Measurements from ENCODE around the gene RCBTB1. TPM values are rescaled to one million over a fixed set of nuclear protein-coding genes. Genes with fewer than 3 reads are reported as not detected.
"Not testable (repeated sequence)": the region's sequence is repeated elsewhere in the genome, so short reads cannot be mapped to it uniquely, and the experiment has no call there.

Gene RCBTB1
- total RNA-seq, 4 donors from 2014 or later = 5.6 to 10.7 (median 8.1) TPM

DNA sequence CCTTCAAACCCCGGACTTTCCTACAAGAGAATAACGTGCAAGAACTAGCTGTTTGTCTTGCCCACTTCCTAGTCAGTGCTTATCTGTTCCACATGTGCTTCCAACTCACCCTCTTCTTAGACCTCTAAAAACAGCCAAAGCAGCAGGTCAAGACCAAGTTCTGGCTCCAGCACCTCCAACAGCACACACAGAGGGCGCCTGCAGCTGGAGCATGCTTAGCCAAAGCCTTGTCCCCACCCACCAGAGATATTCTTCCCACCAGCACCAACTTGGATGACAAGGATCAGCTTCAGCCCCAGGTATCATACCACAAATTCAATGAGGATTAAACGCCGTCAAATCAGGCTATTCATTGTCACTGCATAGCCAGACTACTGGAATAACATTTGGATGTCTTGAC, 17.9 kb downstream of the RCBTB1 start:
- H3K4me3 ChIP-seq = no peak overlapping the region

DNA sequence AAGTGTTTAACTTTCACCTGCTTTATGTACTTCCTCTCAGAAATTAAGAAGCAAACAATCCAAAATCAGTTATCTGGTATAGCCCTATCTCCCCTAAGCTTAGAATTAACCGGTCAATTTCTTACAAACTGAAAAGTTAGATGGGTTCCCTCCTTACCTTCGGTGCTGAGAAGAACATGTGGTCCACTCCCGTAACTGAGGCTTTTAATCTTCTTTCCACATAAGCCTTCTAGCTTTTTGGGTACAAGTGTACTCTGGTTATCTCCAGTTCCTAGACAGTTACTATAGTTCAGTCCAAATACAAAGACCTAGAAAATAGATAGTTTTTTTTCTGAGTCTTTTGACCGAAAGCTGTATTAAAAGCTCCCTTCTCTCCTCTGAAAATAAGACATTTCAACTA, 18.9 kb downstream of the RCBTB1 start:
- Histone ChIP-seq H3K4me1 (no peaks in the 10 kb centered on the region), H3K27ac (no peak overlapping the region), H3K4me3 (no peak overlapping the region), H3K9me3 (no peaks in the 10 kb centered on the region), H3K36me3 (no peaks in the 10 kb centered on the region), H3K27me3 (no peaks in the 10 kb centered on the region)
- TF ChIP-seq POLR2A (IDR thresholded peaks at IDR 0.05) = no peak
- TF ChIP-seq, protein P1, sequence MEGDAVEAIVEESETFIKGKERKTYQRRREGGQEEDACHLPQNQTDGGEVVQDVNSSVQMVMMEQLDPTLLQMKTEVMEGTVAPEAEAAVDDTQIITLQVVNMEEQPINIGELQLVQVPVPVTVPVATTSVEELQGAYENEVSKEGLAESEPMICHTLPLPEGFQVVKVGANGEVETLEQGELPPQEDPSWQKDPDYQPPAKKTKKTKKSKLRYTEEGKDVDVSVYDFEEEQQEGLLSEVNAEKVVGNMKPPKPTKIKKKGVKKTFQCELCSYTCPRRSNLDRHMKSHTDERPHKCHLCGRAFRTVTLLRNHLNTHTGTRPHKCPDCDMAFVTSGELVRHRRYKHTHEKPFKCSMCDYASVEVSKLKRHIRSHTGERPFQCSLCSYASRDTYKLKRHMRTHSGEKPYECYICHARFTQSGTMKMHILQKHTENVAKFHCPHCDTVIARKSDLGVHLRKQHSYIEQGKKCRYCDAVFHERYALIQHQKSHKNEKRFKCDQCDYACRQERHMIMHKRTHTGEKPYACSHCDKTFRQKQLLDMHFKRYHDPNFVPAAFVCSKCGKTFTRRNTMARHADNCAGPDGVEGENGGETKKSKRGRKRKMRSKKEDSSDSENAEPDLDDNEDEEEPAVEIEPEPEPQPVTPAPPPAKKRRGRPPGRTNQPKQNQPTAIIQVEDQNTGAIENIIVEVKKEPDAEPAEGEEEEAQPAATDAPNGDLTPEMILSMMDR (IDR thresholded peaks at IDR 0.05) = no peak
- DNase-seq = no peak

More for the DNA sequence above, 17.9 kb downstream of the RCBTB1 start:
- Histone ChIP-seq H3K4me1 (no peaks in the 10 kb centered on the region), H3K27ac (no peak overlapping the region), H3K9me3 (no peaks in the 10 kb centered on the region), H3K36me3 (no peaks in the 10 kb centered on the region), H3K27me3 (no peaks in the 10 kb centered on the region)
- TF ChIP-seq POLR2A (IDR thresholded peaks at IDR 0.05) = no peak
- TF ChIP-seq, protein P1 (IDR thresholded peaks at IDR 0.05) = no peak
- no peak for DNase-seq

DNA sequence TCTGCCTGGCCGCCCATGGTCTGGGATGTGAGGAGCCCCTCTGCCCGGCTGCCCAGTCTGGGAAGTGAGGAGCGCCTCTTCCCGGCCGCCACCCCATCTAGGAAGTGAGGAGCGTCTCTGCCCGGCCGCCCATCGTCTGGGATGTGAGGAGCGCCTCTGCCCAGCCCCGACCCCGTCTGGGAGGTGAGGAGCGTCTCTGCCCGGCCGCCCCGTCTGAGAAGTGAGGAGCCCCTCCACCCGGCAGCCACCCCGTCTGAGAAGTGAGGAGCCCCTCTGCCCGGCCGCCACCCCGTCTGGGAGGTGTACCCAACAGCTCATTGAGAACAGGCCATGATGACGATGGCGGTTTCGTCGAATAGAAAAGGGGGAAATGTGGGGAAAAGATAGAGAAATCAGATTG, 19.9 kb downstream of the RCBTB1 start:
- not testable (repeated sequence) for H3K36me3 ChIP-seq, H3K4me3 ChIP-seq, H3K4me1 ChIP-seq, H3K27ac ChIP-seq, H3K9me3 ChIP-seq, H3K27me3 ChIP-seq, DNase-seq

DNA sequence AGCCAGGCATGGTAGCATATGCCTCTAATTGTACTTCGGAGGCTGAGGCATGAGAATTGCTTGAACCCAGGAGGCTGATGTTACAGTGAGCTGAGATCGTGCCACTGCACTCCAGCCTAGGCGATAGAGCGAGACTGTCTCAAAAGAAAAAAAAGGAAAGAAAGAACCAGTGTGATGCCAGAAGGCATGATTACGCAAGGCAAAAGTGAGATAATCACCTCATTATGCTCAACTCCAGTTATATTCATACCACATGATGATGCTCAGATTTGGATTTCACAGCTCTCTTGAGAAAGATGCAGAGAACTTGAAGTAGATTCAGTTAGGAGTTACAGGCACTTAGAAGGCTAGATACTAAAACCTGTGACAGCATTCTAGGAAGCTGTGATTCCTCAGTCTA, 21.8 kb downstream of the RCBTB1 start:
- no peak overlapping the region for H3K4me3 ChIP-seq
- TF ChIP-seq, protein P1 (IDR thresholded peaks at IDR 0.05) = no peak
- no peak for TF ChIP-seq POLR2A (IDR thresholded peaks at IDR 0.05)
- H3K36me3 ChIP-seq = peaks cover 0 to 14% (median 0%) of the 10 kb centered on the region in 3 donors
- H3K27me3 ChIP-seq = no peaks in the 10 kb centered on the region
- no peaks in the 10 kb centered on the region for H3K9me3 ChIP-seq
- DNase-seq = no peak
- no peak overlapping the region for H3K27ac ChIP-seq
- peaks cover 0 to 9% (median 0%) of the 10 kb centered on the region in 4 donors for H3K4me1 ChIP-seq

DNA sequence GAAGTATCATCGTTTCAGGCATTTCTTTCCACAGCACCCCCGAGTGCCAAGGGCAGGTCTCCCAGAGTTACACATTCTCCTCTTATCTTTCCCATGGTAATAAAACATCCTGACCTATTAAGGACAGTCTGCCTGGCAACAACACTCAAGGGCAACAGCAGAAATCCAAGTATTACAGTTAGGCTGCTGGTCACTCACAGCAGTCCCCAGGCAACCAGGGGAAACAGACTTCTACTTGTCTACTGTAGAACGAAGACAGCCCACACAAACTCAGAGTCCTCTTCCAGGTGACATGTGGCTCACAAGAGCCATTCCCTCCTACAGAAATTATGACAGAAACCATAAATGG, 24.3 kb downstream of the RCBTB1 start:
- H3K27me3 ChIP-seq = no peaks in the 10 kb centered on the region
- DNase-seq = no peak
- H3K4me3 ChIP-seq = no peak overlapping the region
- peaks cover 0 to 9% (median 0%) of the 10 kb centered on the region in 4 donors for H3K4me1 ChIP-seq
- H3K9me3 ChIP-seq = no peaks in the 10 kb centered on the region
- TF ChIP-seq, protein P1 (IDR thresholded peaks at IDR 0.05) = no peak
- TF ChIP-seq POLR2A (IDR thresholded peaks at IDR 0.05) = no peak
- peaks cover 0 to 21% (median 0%) of the 10 kb centered on the region in 3 donors for H3K36me3 ChIP-seq
- no peak overlapping the region for H3K27ac ChIP-seq

DNA sequence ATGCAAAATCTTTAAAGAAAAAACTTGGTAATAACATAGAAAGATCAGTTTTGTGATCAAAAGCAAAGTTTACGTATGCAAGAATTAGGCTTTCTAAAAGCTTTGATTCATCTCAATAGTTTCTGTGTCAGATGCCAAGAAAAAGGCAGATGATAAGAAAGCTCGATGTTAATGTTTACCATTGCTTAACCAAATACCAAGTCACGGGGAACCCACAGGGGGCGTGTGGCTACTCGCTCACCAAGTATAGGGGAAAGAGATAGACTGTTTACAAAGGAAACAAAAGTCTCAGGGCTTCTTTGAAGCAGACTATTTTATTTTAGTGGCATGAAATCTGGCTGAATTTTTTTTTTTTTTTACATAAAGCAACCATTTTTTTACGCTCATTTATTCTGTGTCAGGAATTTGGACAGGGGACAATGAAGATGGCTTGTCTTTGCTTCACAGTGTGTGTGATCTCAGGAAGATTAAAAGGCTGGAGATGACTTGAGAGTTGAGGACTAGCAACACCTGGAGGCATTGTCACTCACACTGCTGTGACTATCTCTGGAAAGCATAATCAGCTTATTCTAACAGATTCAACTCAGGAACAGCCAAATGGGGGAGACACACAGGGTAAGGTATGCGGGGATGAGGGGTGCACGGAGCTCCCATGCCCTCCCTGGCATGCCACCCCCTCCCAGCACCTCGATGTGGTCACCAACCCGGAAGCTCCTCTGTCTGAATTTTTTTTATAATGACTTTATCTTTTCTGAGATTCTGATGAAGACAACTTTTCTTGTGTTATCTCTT, 24.9 kb downstream of the RCBTB1 start:
- TF ChIP-seq, protein P1 (IDR thresholded peaks at IDR 0.05) = peak in 4 of 6 experiments; percentile 5 to 14 (median 8)
- TF ChIP-seq POLR2A (IDR thresholded peaks at IDR 0.05) = no peak

More for the DNA sequence above, 24.9 kb downstream of the RCBTB1 start:
- no peak overlapping the region for H3K27ac ChIP-seq
- peaks cover 0 to 21% (median 0%) of the 10 kb centered on the region in 3 donors for H3K36me3 ChIP-seq
- no peaks in the 10 kb centered on the region for H3K27me3 ChIP-seq
- peaks cover 0 to 9% (median 0%) of the 10 kb centered on the region in 4 donors for H3K4me1 ChIP-seq
- no peaks in the 10 kb centered on the region for H3K9me3 ChIP-seq
- no peak for DNase-seq
- no peak overlapping the region for H3K4me3 ChIP-seq
